SH-SY5Y (cell line): Measurements from ENCODE around the gene AKAP12.

ENCODE experiments used
- GATA2 ChIP-seq: IDR thresholded peaks from 2 replicates; pipeline ENCODE4 v1.6.1; 2011; ENCODE audit warnings: mild to moderate bottlenecking, low read depth, low read length
- GATA3 ChIP-seq: IDR thresholded peaks from 2 replicates; pipeline ENCODE4 v1.6.1; 2011; ENCODE audit warnings: low read depth, mild to moderate bottlenecking, low read length, moderate library complexity

DNA sequence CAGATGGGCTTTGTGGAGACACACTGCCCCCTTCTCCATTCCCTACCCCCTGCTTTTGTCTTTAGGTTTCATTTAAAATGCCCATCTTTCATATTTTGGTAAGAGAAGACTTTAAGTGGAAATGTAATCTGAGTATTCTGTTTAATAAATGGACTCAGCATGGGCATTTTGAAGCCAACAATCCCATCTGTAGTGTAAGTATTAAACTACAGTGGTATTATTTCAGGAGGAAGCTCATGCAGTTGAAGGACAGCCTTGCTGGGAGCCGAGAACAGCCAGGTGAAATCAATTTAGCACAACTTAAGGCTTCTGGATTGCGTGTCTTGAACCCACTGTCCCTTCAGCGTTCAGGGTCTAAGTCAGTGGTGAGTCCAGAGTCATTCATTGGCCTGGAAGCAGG lies 63.5 kb downstream of the AKAP12 start:
- TF ChIP-seq GATA3 (no peak), GATA2 (no peak)
